ENCODE measurements around the gene TSPAN18.

DNA sequence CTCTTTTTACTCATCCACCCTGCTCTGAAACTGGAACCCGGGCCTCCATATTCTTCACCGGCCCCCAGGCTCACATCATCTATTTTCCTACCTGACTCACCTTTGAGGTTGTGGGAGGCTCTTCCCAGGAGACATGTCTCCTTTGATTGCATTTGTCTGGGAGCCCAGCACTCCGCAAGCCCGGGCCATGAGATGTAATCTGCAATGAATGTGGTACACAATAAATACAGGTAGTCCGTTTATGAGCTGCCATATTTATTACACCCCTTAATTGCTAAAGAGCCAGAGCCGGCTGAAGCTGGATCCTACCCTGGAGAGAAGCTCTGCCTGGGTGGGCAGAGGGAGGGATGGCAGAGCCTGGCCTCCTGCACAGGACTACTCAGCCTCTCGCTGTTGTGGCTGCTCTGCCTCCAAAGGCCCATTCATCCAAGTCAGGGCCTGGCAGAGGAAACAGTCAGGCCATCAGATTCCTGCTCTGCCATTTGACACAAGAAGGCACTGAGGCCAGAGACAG, 174.4 kb downstream of the TSPAN18 start:
- no peak for TF ChIP-seq MXI1 (IDR thresholded peaks at IDR 0.05; ENCODE audit: low read depth, low read length)
- TF ChIP-seq TCF12 (IDR thresholded peaks at IDR 0.05; ENCODE audit: low read depth, low read length): no peak
- TF ChIP-seq STAT1 (conservative IDR thresholded peaks at IDR 0.05): no peak
- TF ChIP-seq ZNF274 (IDR thresholded peaks at IDR 0.05; ENCODE audit: insufficient read depth, insufficient read length): no peak
- TF ChIP-seq, protein P1, sequence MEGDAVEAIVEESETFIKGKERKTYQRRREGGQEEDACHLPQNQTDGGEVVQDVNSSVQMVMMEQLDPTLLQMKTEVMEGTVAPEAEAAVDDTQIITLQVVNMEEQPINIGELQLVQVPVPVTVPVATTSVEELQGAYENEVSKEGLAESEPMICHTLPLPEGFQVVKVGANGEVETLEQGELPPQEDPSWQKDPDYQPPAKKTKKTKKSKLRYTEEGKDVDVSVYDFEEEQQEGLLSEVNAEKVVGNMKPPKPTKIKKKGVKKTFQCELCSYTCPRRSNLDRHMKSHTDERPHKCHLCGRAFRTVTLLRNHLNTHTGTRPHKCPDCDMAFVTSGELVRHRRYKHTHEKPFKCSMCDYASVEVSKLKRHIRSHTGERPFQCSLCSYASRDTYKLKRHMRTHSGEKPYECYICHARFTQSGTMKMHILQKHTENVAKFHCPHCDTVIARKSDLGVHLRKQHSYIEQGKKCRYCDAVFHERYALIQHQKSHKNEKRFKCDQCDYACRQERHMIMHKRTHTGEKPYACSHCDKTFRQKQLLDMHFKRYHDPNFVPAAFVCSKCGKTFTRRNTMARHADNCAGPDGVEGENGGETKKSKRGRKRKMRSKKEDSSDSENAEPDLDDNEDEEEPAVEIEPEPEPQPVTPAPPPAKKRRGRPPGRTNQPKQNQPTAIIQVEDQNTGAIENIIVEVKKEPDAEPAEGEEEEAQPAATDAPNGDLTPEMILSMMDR (IDR thresholded peaks at IDR 0.05 in 2 of 3, conservative IDR thresholded peaks at IDR 0.05 in 1 of 3; ENCODE audit: control insufficient read depth in 2 of 3, extremely low read depth in 1 of 3, insufficient read depth in 1 of 3, low read depth in 3 of 3, low read length in 3 of 3): no peak
- TF ChIP-seq RB1 (IDR thresholded peaks at IDR 0.05; ENCODE audit: borderline replicate concordance): no peak
- no peak for TF ChIP-seq RFX5 (IDR thresholded peaks at IDR 0.05; ENCODE audit: low read depth, low read length)
- TF ChIP-seq, protein P2, sequence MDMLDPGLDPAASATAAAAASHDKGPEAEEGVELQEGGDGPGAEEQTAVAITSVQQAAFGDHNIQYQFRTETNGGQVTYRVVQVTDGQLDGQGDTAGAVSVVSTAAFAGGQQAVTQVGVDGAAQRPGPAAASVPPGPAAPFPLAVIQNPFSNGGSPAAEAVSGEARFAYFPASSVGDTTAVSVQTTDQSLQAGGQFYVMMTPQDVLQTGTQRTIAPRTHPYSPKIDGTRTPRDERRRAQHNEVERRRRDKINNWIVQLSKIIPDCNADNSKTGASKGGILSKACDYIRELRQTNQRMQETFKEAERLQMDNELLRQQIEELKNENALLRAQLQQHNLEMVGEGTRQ (IDR thresholded peaks at IDR 0.05; ENCODE audit: borderline replicate concordance, low read depth, low read length): no peak
- TF ChIP-seq NR2C1 (IDR thresholded peaks at IDR 0.05): no peak
- no peak for TF ChIP-seq GATAD2B (conservative IDR thresholded peaks at IDR 0.05; ENCODE audit: low read depth)
- TF ChIP-seq FOXM1 (IDR thresholded peaks at IDR 0.05; ENCODE audit: low read depth, low read length): no peak
- no peak for TF ChIP-seq MEF2A (IDR thresholded peaks at IDR 0.05; ENCODE audit: insufficient read depth, low read depth, low read length)
- no peak for TF ChIP-seq EP300 (IDR thresholded peaks at IDR 0.05; ENCODE audit: borderline replicate concordance in 1 of 2, control insufficient read depth in 1 of 2, low read depth in 2 of 2, low read length in 2 of 2)
